Bronchial epithelial cell (primary cell): ENCODE results near the gene ERMARD. TPM values are rescaled to one million over a fixed set of nuclear protein-coding genes. Genes with fewer than 3 reads are reported as not detected.
A peak's percentile ranks its signal among the peaks of the same experiment; 100 is the strongest.

Source experiments
- DNase-seq: peaks from one replicate; pipeline ENCODE4 v3.0.0-alpha.2; 2010; ENCODE audit warnings: low read depth
- FAIRE-seq: peaks from 2 replicates; lab custom pipeline; 2011; peaks lifted over from hg19 to GRCh38; lab: Jason Lieb, UNC
- H3K27me3 ChIP-seq: 2 replicates; pipeline ENCODE4 v1.5.1; 2011; ENCODE audit warnings: low read length; ENCODE audit not compliant: control insufficient read depth, insufficient read depth
- H3K36me3 ChIP-seq: 2 replicates; pipeline ENCODE4 v1.5.1; 2011; ENCODE audit warnings: low read length; ENCODE audit not compliant: control insufficient read depth, insufficient read depth
- H3K4me3 ChIP-seq: 2 replicates; pipeline ENCODE4 v1.5.1; 2011; ENCODE audit warnings: mild to moderate bottlenecking, low read depth, low read length, control low read depth
- CTCF ChIP-seq: IDR thresholded peaks from 2 replicates; pipeline ENCODE4 v1.5.1; 2011; ENCODE audit warnings: mild to moderate bottlenecking, moderate library complexity, low read length, control low read depth, inconsistent platforms; ENCODE audit not compliant: insufficient read depth, severe bottlenecking
- total RNA-seq: library from RNA; depleted of rRNA; stranded (reverse); fragments of >200 nt; gene quantifications from 2 replicates; pipeline ENCODE4 v1.2.1, GENCODE V29; 2014

Gene ERMARD
- total RNA-seq: 25.1 and 25.8 TPM in 2 replicates

- H3K27me3 ChIP-seq: no peaks in the 10 kb centered on the region
- H3K4me3 ChIP-seq: peak within 1 kb of the TSS; percentile 91
- FAIRE-seq (no peak), DNase-seq (peak; percentile 84)
- TF ChIP-seq CTCF: peak; percentile 33
- H3K36me3 ChIP-seq: no peaks in the 10 kb centered on the region
Observed at GRCh38 chr6:169751242-169752073, at the start of gene ERMARD, which contains the start of gene DYNLT2. Gene ERMARD, plus strand, starts transcription at chr6:169751622. Its CDS starts 36 bp downstream, at chr6:169751658. Gene DYNLT2, minus strand, starts transcription at chr6:169751572. Its CDS starts 114 bp downstream, at chr6:169751458.

- peak; percentile 85 for DNase-seq
- FAIRE-seq: no peak
- Histone ChIP-seq H3K36me3 (peaks cover 2% of the 10 kb centered on the region), H3K4me3 (peak within 1 kb of the TSS; percentile 79), H3K27me3 (no peaks in the 10 kb centered on the region)
- no peak for TF ChIP-seq CTCF
Observed at GRCh38 chr6:169701954-169702839, 49.2 kb upstream of the ERMARD start, which contains the start of the genes C6orf120 and WDR27. Gene C6orf120, plus strand, starts transcription at chr6:169702126. Its CDS starts 334 bp downstream, at chr6:169702460. Gene WDR27, minus strand, starts transcription at chr6:169702029. Its CDS starts 13,024 bp downstream, at chr6:169689005.

GRCh38 chr6:169702840-169703246 is 48.6 kb upstream of the ERMARD start:
- Histone ChIP-seq H3K36me3 (peaks cover 2% of the 10 kb centered on the region), H3K4me3 (peak overlapping the region; percentile 79), H3K27me3 (no peaks in the 10 kb centered on the region)
- no peak for TF ChIP-seq CTCF
- DNase-seq (peak; percentile 11), FAIRE-seq (no peak)

GRCh38 chr6:169707772-169708171 is 43.6 kb upstream of the ERMARD start:
- H3K4me3 ChIP-seq: no peak overlapping the region
- H3K27me3 ChIP-seq: no peaks in the 10 kb centered on the region
- no peak for TF ChIP-seq CTCF
- no peaks in the 10 kb centered on the region for H3K36me3 ChIP-seq
- DNase-seq (no peak), FAIRE-seq (no peak)

- no peak for DNase-seq
- Histone ChIP-seq H3K27me3 (no peaks in the 10 kb centered on the region), H3K36me3 (peaks cover 2% of the 10 kb centered on the region), H3K4me3 (no peak overlapping the region)
- no peak for TF ChIP-seq CTCF
- no peak for FAIRE-seq
Observed at GRCh38 chr6:169709293-169709692, 42.1 kb upstream of the ERMARD start.
